Ovary (tissue), 3 donors: ENCODE data around the gene SSMEM1.
"Not testable (repeated sequence)": the region's sequence is repeated elsewhere in the genome, so short reads cannot be mapped to it uniquely, and the experiment has no call there.

Source experiments
- POLR2A ChIP-seq: fragments of 450-650 bp; IDR thresholded peaks from one replicate; pipeline ENCODE4 v1.6.1; 2017; ENCODE audit warnings: antibody characterized with exemption, mild to moderate bottlenecking, moderate library complexity
- TF ChIP-seq, protein P1 (sequence below), 3 donors: fragments of 450-650 bp in 2 of 3; fragments of 200-600 bp in 1 of 3; IDR thresholded peaks; one replicate each; pipeline versions ENCODE4 v1.5.1 to v1.8.0; 2016 to 2022; ENCODE audit warnings: antibody characterized with exemption in 3 of 3, mild to moderate bottlenecking in 1 of 3
- donor health status: DM: no; HTN: no; CAD: no.

DNA sequence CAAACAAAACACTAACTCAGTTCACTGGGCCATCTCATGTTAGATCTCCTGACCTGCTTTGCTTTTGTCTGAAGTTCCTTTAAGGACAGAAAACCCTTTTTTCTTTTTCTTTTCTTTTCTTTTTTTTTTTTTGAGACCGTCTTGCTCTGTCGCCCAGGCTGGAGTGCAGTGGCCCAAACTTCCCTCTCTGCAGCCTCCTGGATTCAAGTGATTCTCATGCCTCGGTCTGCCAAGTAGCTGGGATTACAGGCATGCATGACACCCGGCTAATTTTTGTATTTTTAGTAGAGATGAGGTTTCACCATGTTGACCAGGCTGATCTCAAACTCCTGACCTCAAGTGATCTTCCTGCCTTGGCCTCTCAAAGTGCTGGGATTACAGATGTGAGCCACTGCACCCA, 28.7 kb downstream of the SSMEM1 start:
- TF ChIP-seq, protein P1, sequence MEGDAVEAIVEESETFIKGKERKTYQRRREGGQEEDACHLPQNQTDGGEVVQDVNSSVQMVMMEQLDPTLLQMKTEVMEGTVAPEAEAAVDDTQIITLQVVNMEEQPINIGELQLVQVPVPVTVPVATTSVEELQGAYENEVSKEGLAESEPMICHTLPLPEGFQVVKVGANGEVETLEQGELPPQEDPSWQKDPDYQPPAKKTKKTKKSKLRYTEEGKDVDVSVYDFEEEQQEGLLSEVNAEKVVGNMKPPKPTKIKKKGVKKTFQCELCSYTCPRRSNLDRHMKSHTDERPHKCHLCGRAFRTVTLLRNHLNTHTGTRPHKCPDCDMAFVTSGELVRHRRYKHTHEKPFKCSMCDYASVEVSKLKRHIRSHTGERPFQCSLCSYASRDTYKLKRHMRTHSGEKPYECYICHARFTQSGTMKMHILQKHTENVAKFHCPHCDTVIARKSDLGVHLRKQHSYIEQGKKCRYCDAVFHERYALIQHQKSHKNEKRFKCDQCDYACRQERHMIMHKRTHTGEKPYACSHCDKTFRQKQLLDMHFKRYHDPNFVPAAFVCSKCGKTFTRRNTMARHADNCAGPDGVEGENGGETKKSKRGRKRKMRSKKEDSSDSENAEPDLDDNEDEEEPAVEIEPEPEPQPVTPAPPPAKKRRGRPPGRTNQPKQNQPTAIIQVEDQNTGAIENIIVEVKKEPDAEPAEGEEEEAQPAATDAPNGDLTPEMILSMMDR (IDR thresholded peaks at IDR 0.05), result not testable (repeated sequence)
- TF ChIP-seq POLR2A, result not testable (repeated sequence)
